Measurements from ENCODE around the gene ZHX3. TPM values are rescaled to one million over a fixed set of nuclear protein-coding genes. Genes with fewer than 3 reads are reported as not detected.

Gene ZHX3
- total and polyA plus RNA-seq, 2 of the 13 experiments (the other 11 are each of a cell fraction or from before 2014, with no cell fraction given), result 8.4 to 11.7 TPM

DNA sequence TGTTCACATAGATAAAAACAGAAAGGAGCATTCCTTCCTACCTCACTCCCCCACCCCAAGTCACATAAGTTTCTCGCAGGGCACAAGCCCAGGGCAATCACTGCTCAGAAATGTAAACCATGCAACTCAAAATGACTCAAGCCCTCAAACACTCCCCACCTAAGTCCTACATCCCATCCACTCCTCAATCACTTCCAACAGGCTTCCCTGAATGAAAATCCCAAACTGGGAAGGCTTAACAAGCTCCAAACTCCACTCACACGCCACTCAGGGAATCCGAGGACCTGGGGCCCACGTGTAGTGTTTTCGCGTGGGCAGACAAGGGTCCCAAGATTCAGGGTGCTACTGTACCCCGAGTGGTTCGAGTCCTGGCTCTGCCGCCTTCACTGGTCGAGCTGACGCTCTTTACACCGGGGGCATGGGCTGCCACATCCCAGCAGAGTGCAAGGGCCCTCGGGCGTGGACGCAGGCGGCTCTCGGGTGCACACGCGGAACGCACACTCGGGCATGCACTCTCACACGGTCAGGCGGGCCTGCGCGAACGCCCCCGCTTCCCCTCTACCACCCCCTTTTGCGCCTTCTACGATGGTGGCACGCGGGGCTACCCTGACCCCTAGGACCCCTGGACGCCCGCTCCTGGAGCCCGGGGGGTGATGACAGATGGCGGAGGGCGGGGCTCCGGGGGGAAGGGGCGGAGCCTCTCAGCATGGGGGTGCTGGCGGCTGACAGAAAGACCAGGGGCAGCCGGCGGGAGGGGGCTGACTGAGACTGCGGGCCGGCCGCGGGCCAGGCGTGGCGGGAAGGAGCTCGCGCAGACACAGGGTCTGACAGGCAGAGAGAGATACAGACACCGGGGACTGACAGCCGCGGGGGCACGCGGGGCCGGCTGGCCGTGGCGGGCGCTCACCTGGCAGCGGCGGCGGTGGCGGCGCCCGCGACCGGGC, 657 bp downstream of the ZHX3 start (continued):
- TF ChIP-seq, protein P1, sequence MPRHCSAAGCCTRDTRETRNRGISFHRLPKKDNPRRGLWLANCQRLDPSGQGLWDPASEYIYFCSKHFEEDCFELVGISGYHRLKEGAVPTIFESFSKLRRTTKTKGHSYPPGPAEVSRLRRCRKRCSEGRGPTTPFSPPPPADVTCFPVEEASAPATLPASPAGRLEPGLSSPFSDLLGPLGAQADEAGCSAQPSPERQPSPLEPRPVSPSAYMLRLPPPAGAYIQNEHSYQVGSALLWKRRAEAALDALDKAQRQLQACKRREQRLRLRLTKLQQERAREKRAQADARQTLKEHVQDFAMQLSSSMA (CRISPR knock-in tag; IDR thresholded peaks at IDR 0.05), result no peak; the same call in 1 of the 2 replicates
- TF ChIP-seq, protein P2, sequence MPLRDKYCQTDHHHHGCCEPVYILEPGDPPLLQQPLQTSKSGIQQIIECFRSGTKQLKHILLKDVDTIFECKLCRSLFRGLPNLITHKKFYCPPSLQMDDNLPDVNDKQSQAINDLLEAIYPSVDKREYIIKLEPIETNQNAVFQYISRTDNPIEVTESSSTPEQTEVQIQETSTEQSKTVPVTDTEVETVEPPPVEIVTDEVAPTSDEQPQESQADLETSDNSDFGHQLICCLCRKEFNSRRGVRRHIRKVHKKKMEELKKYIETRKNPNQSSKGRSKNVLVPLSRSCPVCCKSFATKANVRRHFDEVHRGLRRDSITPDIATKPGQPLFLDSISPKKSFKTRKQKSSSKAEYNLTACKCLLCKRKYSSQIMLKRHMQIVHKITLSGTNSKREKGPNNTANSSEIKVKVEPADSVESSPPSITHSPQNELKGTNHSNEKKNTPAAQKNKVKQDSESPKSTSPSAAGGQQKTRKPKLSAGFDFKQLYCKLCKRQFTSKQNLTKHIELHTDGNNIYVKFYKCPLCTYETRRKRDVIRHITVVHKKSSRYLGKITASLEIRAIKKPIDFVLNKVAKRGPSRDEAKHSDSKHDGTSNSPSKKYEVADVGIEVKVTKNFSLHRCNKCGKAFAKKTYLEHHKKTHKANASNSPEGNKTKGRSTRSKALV (CRISPR knock-in tag; IDR thresholded peaks at IDR 0.05), result no peak
- TF ChIP-seq RARG (CRISPR knock-in tag; IDR thresholded peaks at IDR 0.05; ENCODE audit: low read depth) (no peak), ZNF432 (CRISPR knock-in tag; IDR thresholded peaks at IDR 0.05; ENCODE audit: borderline replicate concordance) (no peak), EHMT2 (IDR thresholded peaks at IDR 0.05; ENCODE audit: borderline replicate concordance, low read depth, low read length) (no peak), SUZ12 (IDR thresholded peaks at IDR 0.05; ENCODE audit: low read depth, low read length) (no peak), ZMAT3 (CRISPR knock-in tag; conservative IDR thresholded peaks at IDR 0.05) (no peak), PHF8 (CRISPR knock-in tag; IDR thresholded peaks at IDR 0.05) (peak; percentile 68), ZNF557 (CRISPR knock-in tag; IDR thresholded peaks at IDR 0.05) (no peak; the same call in 1 of the 2 replicates), GABPA (IDR thresholded peaks at IDR 0.05; ENCODE audit: low read depth, low read length) (no peak), GABPA (CRISPR knock-in tag; IDR thresholded peaks at IDR 0.05; ENCODE audit: low read depth) (no peak), GLI4 (CRISPR knock-in tag; IDR thresholded peaks at IDR 0.05; ENCODE audit: borderline replicate concordance) (0 out of 2 replicates have a peak, but pooled peaks have one; percentile 24), KDM5A (IDR thresholded peaks at IDR 0.05; ENCODE audit: borderline replicate concordance, low read length) (peak; percentile 35; the same call in 1 of the 2 replicates), EP300 (IDR thresholded peaks at IDR 0.05; ENCODE audit: low read depth in 2 of 2, low read length in 2 of 2) (no peak), EP300 (CRISPR knock-in tag; IDR thresholded peaks at IDR 0.05; ENCODE audit: borderline replicate concordance) (no peak), RFX5 (IDR thresholded peaks at IDR 0.05; ENCODE audit: low read depth, low read length) (no peak), ZFP36L2 (CRISPR knock-in tag; IDR thresholded peaks at IDR 0.05) (no peak), AKAP8 (CRISPR knock-in tag; IDR thresholded peaks at IDR 0.05) (no peak)
- TF ChIP-seq, protein P3, sequence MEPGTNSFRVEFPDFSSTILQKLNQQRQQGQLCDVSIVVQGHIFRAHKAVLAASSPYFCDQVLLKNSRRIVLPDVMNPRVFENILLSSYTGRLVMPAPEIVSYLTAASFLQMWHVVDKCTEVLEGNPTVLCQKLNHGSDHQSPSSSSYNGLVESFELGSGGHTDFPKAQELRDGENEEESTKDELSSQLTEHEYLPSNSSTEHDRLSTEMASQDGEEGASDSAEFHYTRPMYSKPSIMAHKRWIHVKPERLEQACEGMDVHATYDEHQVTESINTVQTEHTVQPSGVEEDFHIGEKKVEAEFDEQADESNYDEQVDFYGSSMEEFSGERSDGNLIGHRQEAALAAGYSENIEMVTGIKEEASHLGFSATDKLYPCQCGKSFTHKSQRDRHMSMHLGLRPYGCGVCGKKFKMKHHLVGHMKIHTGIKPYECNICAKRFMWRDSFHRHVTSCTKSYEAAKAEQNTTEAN (CRISPR knock-in tag; conservative IDR thresholded peaks at IDR 0.05), result peak; percentile 96
- TF ChIP-seq, protein P4, sequence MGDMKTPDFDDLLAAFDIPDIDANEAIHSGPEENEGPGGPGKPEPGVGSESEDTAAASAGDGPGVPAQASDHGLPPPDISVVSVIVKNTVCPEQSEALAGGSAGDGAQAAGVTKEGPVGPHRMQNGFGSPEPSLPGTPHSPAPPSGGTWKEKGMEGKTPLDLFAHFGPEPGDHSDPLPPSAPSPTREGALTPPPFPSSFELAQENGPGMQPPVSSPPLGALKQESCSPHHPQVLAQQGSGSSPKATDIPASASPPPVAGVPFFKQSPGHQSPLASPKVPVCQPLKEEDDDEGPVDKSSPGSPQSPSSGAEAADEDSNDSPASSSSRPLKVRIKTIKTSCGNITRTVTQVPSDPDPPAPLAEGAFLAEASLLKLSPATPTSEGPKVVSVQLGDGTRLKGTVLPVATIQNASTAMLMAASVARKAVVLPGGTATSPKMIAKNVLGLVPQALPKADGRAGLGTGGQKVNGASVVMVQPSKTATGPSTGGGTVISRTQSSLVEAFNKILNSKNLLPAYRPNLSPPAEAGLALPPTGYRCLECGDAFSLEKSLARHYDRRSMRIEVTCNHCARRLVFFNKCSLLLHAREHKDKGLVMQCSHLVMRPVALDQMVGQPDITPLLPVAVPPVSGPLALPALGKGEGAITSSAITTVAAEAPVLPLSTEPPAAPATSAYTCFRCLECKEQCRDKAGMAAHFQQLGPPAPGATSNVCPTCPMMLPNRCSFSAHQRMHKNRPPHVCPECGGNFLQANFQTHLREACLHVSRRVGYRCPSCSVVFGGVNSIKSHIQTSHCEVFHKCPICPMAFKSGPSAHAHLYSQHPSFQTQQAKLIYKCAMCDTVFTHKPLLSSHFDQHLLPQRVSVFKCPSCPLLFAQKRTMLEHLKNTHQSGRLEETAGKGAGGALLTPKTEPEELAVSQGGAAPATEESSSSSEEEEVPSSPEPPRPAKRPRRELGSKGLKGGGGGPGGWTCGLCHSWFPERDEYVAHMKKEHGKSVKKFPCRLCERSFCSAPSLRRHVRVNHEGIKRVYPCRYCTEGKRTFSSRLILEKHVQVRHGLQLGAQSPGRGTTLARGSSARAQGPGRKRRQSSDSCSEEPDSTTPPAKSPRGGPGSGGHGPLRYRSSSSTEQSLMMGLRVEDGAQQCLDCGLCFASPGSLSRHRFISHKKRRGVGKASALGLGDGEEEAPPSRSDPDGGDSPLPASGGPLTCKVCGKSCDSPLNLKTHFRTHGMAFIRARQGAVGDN (CRISPR knock-in tag; IDR thresholded peaks at IDR 0.05), result peak; percentile 86
- TF ChIP-seq, protein P5, sequence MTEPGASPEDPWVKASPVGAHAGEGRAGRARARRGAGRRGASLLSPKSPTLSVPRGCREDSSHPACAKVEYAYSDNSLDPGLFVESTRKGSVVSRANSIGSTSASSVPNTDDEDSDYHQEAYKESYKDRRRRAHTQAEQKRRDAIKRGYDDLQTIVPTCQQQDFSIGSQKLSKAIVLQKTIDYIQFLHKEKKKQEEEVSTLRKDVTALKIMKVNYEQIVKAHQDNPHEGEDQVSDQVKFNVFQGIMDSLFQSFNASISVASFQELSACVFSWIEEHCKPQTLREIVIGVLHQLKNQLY (CRISPR knock-in tag; IDR thresholded peaks at IDR 0.05), result no peak
